HG02571 (cell line): Measurements from ENCODE around the gene OR52E2.
"Not testable (repeated sequence)": the region's sequence is repeated elsewhere in the genome, so short reads cannot be mapped to it uniquely, and the experiment has no call there.

Experiments
- ATAC-seq: cut with Tn5 transposase; IDR thresholded peaks from one replicate; pipeline ENCODE4 v1.9.1; 2021; ENCODE audit warnings: mild to moderate bottlenecking, moderate library complexity; ENCODE audit not compliant: unreplicated experiment

Gene OR52E2

DNA sequence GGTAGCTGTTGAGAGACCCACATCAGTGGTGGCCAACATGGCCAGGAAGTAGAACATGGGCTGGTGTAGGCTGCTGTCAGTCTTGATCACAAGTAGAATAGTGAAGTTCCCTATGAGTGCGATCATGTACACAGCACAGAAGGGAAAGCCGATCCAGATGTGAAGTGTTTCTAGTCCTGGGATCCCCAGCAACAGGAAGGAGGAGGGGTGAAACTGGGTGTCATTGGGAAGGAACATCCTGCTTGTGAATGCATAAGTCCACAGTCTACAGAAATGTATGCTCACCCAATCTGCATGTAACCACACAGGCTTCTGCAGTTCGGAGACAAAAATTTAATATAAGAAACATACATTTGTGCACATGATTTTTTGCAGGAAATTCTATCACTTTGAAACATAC lies at the start of gene OR52E2:
OR52E2 (minus strand) TSS at position 237 of the 400 bp plus-strand sequence; CDS start at position 237, 0 bp downstream.
- ATAC-seq, result no peak

DNA sequence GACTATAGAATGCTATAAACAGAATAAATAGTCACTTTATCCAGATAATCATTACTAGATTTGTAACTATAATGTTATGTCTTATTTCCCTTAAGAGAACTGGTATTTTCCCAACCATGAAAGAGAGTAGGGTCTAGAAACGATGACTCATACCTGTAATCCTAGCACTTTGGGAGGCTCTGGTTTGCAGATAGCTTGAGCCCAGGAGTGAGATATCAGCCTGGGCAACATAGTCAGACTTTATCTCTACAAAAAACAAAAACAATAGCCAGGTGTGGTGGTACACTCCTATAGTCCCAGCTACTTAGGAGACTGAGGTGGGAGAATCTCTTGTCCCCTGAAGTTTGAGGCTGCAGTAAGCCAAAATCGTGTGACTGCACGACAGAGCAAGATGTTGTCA lies 47.9 kb upstream of the OR52E2 start:
- no peak for ATAC-seq

DNA sequence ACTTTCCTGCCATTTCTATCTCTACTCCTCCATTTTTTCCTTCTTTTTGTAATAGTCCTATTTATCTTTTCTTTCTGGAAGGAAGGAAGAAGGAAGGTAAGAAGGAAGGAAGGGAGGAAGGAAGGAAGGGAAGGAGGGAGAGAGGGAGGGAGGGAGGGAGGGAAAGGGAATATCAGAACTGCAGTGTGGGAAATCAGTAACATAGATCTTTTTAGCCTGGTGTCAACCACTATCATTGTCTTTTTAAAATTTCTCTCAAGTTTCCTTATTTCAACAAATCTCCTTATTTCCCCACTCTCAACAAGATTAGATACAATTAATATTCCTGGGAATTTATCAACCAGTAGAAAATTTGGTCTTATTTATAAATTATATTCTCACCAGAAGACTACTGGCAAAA lies 43.6 kb upstream of the OR52E2 start:
- ATAC-seq, result no peak

DNA sequence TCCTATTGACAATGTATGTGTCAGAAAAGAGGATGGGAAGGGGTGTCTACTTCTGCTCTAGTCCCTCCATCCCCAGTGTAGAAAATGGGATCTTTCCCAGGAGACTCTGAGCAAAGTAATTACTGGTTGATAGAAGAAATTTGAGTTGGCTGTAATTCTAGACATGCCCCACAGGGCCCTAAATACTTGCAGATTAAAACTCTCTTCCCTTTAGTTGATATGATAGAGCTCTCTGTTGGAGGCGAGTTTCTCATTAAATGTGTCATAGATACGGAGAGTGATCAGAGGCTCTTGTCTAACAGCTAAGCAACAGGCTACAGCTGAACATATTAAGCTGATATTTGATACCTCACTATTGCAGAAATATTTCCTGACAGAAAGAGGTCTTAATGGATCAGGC lies 42.8 kb upstream of the OR52E2 start:
- ATAC-seq, result no peak

DNA sequence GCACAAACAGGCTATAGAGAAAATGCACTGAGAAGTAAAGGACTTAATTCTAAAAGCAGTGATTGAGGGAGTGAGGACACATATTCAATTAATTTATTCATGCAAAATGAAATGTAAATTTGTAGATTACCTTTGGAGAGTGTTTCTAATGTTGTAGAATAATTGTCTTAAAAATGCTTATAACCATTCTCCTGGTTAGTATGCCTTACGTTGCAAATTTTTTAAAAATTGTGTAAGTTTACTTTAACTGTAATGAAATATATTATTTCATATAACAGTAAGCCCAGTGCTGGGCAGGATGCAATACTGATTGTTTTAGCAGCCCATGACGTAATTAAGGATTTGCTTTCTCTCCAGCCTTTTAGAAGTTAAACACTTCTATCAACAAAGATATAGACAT lies 36.6 kb upstream of the OR52E2 start:
- ATAC-seq, result no peak

DNA sequence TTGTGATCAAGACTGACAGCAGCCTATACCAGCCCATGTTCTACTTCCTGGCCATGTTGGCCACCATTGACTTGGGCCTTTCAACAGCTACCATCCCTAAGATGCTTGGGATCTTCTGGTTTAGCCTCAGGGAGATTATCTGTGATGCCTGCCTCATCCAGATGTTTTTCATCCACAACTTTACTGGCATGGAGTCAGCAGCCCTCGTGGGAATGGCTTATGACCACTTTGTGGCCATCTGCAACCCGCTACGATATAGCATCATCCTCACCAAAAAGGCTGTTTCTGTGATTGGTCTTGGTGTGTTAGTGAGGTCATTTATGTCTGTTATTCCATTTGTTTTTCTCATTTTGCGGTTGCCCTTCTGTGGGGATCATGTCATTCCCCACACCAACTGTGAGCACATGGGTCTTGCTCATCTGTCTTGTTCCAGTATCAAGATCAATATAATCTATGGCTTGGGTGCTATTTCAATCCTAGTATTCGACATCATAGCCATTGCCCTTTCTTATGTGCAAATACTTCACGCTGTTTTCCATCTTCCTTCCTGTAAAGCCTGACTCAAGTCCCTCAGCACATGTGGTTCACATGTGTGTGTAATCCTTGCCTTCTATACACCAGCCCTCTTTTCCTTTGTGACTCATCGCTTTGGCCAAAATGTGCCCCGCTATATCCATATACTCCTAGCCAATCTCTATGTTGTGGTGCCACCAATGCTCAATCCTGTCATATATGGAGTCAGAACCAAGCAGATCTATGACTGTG lies 33.6 kb upstream of the OR52E2 start:
- ATAC-seq, result no peak

DNA sequence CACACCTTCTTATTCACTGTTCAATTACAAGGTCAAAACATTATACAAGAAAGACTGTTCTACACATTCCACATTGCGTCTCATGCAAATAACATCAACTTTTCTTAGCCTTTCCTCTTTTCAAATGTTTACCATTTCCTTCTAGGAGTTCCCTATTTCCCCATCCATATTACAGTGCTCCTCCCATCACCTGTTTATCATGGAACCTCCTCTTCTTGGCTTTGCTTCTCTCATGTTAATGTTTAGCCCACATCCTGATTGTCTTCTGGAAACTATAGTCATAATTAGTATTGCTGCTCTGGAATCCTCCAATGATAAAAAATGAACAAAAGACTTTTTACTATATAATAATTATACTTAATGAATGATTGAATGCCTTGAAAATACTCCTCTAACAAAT lies 31.2 kb upstream of the OR52E2 start:
- ATAC-seq, result no peak

DNA sequence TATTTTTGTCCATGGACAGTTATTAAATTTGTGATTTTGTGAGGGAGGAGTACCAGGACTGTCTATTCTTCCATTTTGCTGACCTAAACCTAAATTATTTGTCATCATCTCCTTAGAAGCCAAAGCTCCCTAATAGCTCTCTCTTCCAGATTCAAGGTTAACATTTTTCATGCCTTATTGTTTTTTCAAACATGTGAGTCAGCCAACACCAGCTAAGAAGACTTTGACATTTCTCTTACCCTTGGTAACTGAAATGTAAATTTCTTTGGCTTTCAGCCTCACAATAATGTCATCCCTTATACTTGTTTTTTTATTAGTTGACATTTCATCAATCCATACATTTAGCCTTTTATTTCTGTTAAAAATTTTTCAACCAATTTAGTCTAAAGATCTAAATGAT lies 29.1 kb upstream of the OR52E2 start:
- no peak for ATAC-seq

DNA sequence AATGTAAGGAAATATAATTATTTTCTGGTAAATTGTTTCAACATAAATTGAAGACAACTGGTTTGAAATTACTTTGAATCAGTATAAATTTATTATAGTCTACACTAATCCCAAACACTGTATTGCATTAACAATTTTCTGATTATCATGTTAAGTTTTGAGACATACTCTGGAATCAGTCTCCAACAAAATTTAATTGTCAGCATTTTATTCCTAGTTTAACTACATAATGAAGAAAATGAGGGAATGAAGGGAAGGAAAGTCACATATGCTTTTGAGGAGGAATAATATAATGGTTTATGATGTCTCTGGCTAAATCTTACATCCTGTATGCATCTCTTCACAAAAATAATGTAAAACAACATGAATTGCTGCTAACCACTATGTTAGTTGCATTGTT lies 24.2 kb upstream of the OR52E2 start:
- ATAC-seq, result no peak

DNA sequence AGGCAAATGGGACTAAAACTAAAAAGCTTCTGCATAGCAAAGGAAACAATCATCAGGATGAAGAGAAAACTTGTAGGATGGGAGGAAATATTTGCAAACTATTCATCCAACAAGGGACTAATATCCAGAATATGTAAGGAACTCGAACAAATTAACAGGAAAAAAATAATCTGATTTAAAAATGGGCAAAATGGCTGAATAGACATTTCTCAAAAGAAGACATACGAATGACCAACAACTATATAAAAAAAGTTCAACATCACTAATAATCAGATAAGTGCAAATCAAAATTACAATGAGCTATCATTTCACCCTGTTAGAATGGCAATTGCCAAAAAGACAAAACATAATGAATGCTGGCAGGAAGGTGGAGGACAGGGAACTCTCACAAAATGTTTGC lies 22.0 kb upstream of the OR52E2 start:
- no peak for ATAC-seq

DNA sequence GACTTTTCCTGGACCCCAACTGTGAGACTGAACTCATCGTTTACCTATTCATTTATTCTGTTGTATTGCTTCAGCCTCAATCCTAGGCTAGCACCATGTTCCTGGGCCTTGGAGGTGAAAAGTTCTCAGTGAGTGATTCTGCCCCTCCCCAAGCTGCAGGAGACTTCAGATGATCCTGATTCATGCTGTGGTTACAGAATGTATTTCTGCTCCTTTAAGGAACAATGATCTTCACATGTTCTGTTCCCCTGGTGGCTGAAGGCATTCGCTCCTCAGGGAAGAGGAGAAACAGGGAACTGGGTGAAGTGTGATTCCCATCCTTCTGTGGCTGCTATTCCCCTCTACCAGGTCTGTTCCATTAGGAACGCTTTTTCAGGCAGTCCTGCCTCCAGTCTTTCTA lies 12.4 kb upstream of the OR52E2 start:
- no peak for ATAC-seq

DNA sequence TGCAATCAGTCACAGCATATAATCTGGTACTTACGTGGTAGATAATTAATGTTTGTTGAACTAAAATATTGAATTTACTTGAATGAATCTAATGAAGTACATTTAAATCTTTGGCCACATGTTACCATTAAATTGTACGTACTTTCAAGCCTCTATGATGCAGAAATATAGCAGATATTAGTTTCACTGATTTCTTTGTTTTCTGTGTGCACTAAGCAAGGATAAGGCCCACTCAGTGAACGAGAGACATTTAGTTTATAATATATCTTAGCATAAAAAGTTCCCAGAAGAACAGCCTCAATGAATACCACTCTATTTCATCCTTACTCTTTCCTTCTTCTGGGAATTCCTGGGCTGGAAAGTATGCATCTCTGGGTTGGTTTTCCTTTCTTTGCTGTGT lies 9.8 kb upstream of the OR52E2 start, which contains the start of gene OR52E1:
OR52E1 (plus strand) TSS at position 301 of the 400 bp plus-strand sequence.
- ATAC-seq, result no peak

DNA sequence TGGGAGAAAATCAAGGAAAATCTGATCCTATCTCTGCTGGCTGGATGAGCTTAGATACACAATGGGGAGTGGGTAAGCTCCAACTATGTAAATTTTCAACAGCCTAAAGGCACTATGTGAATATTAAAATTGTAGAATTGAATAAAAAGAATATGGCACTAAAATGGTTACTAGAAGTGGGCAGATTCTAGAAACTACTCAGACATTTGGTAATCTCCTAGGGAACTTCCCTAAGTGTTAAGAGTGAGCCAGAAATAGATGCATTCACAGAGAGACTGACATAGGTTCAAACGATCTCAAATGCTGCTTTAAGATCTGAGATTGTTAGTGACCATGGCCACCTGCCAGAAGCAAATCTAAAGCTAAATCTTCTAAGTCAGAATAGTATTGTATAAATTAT lies 5.6 kb upstream of the OR52E2 start:
- ATAC-seq, result no peak

DNA sequence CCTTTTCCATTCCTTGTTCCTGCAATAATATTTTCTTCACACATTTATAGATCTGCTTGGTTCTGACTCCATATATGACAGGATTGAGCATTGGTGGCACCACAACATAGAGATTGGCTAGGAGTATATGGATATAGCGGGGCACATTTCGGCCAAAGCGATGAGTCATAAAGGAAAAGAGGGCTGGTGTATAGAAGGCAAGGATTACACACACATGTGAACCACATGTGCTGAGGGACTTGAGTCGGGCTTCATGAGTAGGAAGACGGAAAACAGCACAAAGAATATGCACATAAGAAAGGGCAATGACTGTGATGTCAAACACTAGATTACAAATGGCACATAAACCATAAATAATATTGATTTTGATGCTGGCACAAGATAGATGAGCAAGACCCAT lies 748 bp downstream of the OR52E2 start:
- not testable (repeated sequence) for ATAC-seq

DNA sequence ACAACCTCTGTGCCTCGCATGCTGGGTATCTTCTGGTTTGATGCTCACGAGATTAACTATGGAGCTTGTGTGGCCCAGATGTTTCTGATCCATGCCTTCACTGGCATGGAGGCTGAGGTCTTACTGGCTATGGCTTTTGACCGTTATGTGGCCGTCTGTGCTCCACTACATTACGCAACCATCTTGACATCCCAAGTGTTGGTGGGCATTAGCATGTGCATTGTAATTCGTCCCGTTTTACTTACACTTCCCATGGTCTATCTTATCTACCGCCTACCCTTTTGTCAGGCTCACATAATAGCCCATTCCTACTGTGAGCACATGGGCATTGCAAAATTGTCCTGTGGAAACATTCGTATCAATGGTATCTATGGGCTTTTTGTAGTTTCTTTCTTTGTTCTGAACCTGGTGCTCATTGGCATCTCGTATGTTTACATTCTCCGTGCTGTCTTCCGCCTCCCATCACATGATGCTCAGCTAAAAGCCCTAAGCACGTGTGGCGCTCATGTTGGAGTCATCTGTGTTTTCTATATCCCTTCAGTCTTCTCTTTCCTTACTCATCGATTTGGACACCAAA lies 12.6 kb downstream of the OR52E2 start:
- ATAC-seq, result no peak

DNA sequence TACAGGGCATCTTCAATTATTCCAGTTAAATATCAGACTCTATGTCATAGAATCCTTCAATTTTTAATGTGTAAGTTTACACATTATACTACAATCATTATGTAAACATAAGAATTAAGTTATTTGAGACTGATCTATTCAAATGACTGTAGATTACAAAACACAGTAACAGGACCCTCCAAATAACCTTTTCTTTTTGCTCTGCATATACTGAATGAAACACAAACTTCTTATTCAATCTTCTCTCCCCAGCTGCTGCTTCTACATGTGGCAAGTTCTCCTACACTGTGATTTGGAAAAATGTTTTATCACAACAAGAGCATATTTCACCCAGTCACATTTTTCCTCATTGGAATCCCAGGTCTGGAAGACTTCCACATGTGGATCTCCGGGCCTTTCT lies 13.2 kb downstream of the OR52E2 start, which contains the start of gene OR52J3:
OR52J3 (plus strand) TSS at position 301 of the 400 bp plus-strand sequence; CDS start at position 301, 0 bp downstream.
- no peak for ATAC-seq

DNA sequence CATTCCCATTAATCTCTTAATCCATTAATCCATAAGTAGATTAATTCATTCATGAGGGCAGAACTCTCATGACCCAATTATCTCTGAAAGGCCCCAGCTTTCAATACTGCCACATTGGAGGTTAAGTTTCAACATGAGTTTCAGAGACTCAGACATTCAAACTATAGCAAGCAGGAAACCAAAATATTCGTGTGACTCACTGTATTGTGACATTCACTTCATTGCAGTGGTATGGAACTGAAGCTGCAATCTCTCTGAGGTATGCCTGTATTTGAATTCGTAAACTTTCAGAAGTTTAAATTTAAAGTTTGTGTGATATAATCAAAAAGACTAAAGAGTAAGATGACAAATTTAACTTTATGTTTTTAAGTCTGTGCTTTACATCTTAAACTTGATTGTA lies 16.0 kb downstream of the OR52E2 start:
- no peak for ATAC-seq

DNA sequence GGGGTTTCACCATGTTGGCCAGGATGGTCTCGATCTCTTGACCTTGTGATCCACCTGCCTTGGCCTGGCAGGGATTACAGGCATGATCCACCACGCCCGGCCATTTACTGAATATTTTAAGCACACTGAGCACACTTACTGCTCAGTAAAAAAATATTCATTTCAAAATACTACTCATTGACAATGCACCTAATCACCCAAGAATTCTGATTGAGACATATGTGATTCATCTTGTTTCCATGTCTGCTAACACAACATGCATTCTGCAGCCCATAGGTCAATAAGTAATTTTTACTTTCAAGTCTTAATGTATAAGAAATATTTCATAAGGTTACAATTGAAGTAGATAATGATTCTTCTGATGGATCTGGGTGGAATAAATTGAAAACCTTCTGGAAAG lies 17.3 kb downstream of the OR52E2 start:
- no peak for ATAC-seq

DNA sequence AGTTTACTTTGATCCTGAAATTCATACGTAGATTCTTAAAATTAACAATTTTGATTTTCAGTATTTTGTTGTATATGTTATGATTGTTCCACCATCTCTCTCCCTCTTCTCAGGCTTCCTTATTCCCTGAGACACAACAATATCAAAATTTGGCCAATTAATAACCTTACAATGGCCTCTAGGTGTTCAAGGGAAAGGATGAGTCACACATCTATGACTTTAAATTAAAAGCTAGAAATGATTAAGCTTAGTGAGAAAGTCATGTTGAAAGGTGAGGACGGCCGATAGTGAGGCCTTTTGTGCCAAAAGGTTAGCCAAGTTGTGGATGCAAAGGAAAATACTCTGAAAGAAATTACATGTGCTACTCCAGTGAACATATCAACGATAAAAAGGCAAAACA lies 18.6 kb downstream of the OR52E2 start:
- ATAC-seq, result no peak

DNA sequence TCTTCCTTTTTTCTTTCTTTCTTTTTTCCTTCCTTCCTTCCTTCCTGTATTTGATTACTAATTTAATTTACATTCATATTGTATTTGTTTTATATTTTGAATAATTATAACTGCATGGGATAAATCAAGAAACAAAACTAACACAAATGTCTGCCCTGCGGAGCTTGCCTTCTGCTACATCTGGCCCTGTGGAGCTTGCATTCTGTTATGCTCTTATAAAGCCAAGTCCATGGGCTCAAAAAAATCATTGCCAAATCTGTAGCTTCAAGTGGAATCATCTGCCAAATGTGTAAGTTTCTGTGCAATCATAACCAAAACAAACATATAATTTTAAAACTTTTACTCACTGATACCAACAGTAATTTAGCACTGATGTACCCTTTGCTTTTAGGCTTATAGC lies 21.1 kb downstream of the OR52E2 start:
- ATAC-seq, result no peak

DNA sequence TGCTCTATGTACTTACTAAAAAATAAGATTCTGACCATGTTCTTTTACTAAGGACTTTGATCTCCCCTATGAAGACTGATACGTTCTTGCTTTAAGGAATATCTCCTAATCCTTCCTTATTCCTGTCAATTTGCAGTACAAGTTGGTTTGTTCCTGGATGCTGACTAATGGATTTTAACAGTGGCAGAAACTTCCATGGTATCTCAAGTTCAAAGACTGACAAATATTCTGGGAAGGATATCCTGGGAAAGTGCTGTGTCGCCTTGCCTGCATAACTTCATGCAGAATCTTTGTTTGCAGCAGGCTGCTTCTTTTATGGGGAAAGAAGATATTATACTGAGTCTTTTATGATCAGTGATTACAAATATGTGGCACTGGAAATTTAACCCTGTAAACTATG lies 21.5 kb downstream of the OR52E2 start:
- no peak for ATAC-seq

DNA sequence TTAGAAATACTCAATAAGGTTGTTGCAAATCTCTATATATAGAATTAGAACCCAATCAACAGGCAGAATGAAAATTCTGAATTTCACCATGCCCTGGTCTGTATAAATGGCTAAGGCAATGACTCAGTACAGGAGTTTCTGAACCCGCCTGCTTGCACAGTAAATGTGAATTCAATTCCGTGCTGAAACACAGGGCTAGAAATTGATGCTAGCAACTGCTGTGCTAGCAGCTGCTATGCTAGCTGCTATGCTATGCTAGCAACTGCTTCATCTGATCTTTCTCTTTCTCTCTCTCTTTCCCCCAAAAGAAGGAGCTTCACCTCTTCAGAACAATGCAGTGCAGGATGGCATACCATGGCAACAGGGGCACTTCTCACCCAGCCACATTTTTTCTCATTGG lies 22.8 kb downstream of the OR52E2 start:
- ATAC-seq, result no peak

DNA sequence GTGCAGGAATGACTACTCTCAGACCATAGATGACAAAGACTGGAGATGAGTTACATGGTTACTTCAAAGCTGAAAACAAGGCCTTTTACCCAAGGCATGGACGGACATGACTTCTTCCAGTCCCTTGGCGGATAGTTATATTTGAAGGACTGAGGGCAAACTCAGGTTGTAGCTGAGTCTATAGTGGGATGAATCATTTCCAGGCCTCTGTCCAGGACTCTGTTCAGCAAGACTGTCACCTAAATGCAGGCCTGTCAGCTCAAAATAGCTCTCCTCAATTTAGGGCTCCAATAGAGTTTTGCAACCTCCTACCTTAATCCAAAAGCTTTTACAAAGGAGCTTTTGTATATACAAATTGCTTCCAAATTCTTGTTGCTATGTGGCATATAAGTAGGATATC lies 37.4 kb downstream of the OR52E2 start:
- no peak for ATAC-seq
